ENCODE measurements around the gene FXYD3. TPM values are rescaled to one million over a fixed set of nuclear protein-coding genes. Genes with fewer than 3 reads are reported as not detected.
A peak's percentile ranks its signal among the peaks of the same experiment; 100 is the strongest.

Gene FXYD3
- total and polyA plus RNA-seq, 2 of the 13 experiments (the other 11 are each of a cell fraction or from before 2014, with no cell fraction given) = 4.9 TPM; not detected in 1

GRCh38 chr19:35130761-35131720 is 15.4 kb downstream of the FXYD3 start (continued):
- TF ChIP-seq ZNF362 (CRISPR knock-in tag; IDR thresholded peaks at IDR 0.05; ENCODE audit: borderline replicate concordance) (no peak), ISL2 (CRISPR knock-in tag; IDR thresholded peaks at IDR 0.05) (no peak), ZNF616 (CRISPR knock-in tag; IDR thresholded peaks at IDR 0.05; ENCODE audit: low read depth) (no peak), ZGPAT (CRISPR knock-in tag; IDR thresholded peaks at IDR 0.05) (peak; percentile 60), THYN1 (CRISPR knock-in tag; IDR thresholded peaks at IDR 0.05; ENCODE audit: borderline replicate concordance, low read depth) (0 out of 2 replicates have a peak, but pooled peaks have one; percentile 68), DZIP1 (CRISPR knock-in tag; IDR thresholded peaks at IDR 0.05) (no peak), BRD4 (CRISPR knock-in tag; IDR thresholded peaks at IDR 0.05) (peak; percentile 80; the same call in 1 of the 2 replicates), ZBED4 (CRISPR knock-in tag; IDR thresholded peaks at IDR 0.05; ENCODE audit: borderline replicate concordance) (peak; percentile 88; the same call in 1 of the 2 replicates), HBP1 (CRISPR knock-in tag; IDR thresholded peaks at IDR 0.05; ENCODE audit: low read depth) (peak; percentile 29; the same call in 1 of the 2 replicates), ZNF816 (CRISPR knock-in tag; IDR thresholded peaks at IDR 0.05; ENCODE audit: borderline replicate concordance) (no peak), XBP1 (CRISPR knock-in tag; IDR thresholded peaks at IDR 0.05) (no peak), ZZZ3 (CRISPR knock-in tag; IDR thresholded peaks at IDR 0.05; ENCODE audit: borderline replicate concordance) (no peak), ADNP (CRISPR knock-in tag; IDR thresholded peaks at IDR 0.05) (0 out of 2 replicates have a peak, but pooled peaks have one; percentile 15)
